ENCODE results near the gene BST1. TPM values are rescaled to one million over a fixed set of nuclear protein-coding genes. Genes with fewer than 3 reads are reported as not detected.

Gene BST1
- total RNA-seq, 4 donors from 2014 or later: 22.5 to 34.4 (median 24.5) TPM

Other genes with a start within 250 kb of the BST1 start
- gene CC2D2A, start 233.2 kb upstream of the BST1 start, total RNA-seq: 10 to 100 TPM in 3 of 4 donors, 1 to 10 TPM in 1; 9.6 to 25.2 (median 11.9) TPM
- gene FBXL5, start 47.7 kb upstream of the BST1 start, total RNA-seq: 100 to 1,000 TPM; 130 to 213 (median 188) TPM
- gene FAM200B, start 21.2 kb upstream of the BST1 start, total RNA-seq: 10 to 100 TPM; 27.5 to 56.6 (median 38.3) TPM
- gene CD38, start 75.3 kb downstream of the BST1 start, total RNA-seq: 10 to 100 TPM in 1 of 4 donors, 1 to 10 TPM in 3; 7.3 to 13.9 (median 9.2) TPM
- 10 to 100 TPM in 1 of 4 donors, 1 to 10 TPM in 2, under 1 TPM in 1; 0.50 to 25.8 (median 1.9) TPM for gene FGFBP1, start 235.7 kb downstream of the BST1 start, total RNA-seq